MCF 10A (cell line): ENCODE data around the gene ST6GALNAC5. TPM values are rescaled to one million over a fixed set of nuclear protein-coding genes. Genes with fewer than 3 reads are reported as not detected.

Source experiments
- BruUV-seq: library from RNA; stranded (reverse); fragments of 400-500 nt; replicated peaks from 2 replicates; lab custom pipeline; 2021; lab: Mats Ljungman, UMichigan
- CTCF ChIA-PET: fragments of 300-600 bp; sonication (Branson Sonifier 250); formaldehyde crosslinking; extraction: SDS; loops from one replicate; lab custom pipeline; 2021; ENCODE audit warnings: antibody characterized with exemption, inconsistent platforms; lab: Yijun Ruan, JAX
- POLR2A ChIA-PET: fragments of 300-600, 350-650 bp; sonication (Branson Sonifier 250); formaldehyde crosslinking; extraction: SDS; loops from one replicate; lab custom pipeline; 2020; ENCODE audit warnings: antibody characterized with exemption, inconsistent platforms; lab: Yijun Ruan, JAX
- DNase-seq: peaks from one replicate; pipeline ENCODE4 v3.0.0-alpha.2; 2018; ENCODE audit not compliant: unreplicated experiment
- H3K27ac Mint-ChIP-seq: one replicate; pipeline ENCODE4 v1.8.0; 2022; ENCODE audit warnings: mild to moderate bottlenecking, low read depth, mixed read lengths; ENCODE audit not compliant: unreplicated experiment
- H3K27me3 Mint-ChIP-seq: one replicate; pipeline ENCODE4 v1.8.0; 2022; ENCODE audit warnings: mixed read lengths; ENCODE audit not compliant: insufficient read depth, unreplicated experiment
- H3K36me3 Mint-ChIP-seq: one replicate; pipeline ENCODE4 v1.8.0; 2022; ENCODE audit warnings: mild to moderate bottlenecking, moderate library complexity, mixed read lengths; ENCODE audit not compliant: insufficient read depth, unreplicated experiment
- H3K4me1 Mint-ChIP-seq: one replicate; pipeline ENCODE4 v1.8.0; 2022; ENCODE audit warnings: mixed read lengths; ENCODE audit not compliant: insufficient read depth, unreplicated experiment
- H3K4me3 Mint-ChIP-seq: one replicate; pipeline ENCODE4 v1.8.0; 2022; ENCODE audit warnings: mild to moderate bottlenecking, moderate library complexity, mixed read lengths; ENCODE audit not compliant: unreplicated experiment
- H3K9me3 Mint-ChIP-seq: one replicate; pipeline ENCODE4 v1.8.0; 2022; ENCODE audit warnings: mixed read lengths; ENCODE audit not compliant: unreplicated experiment
- intact Hi-C: fragments of 100-400 bp; cut with micrococcal nuclease; formaldehyde crosslinking; loops from 2 replicates; pipeline ENCODE4 v1.14.1; 2022
- total RNA-seq: library from RNA; stranded (reverse); gene quantifications from 2 replicates; pipeline ENCODE4 v1.2.3, GENCODE V29; 2022
- TF ChIP-seq, protein P1 (sequence below): fragments of 200-600 bp; IDR thresholded peaks from one replicate; pipeline ENCODE4 v1.8.0; 2022; ENCODE audit warnings: antibody characterized with exemption, mild to moderate bottlenecking; ENCODE audit not compliant: unreplicated experiment

ST6GALNAC5 gene
- total RNA-seq, 1 experiment from 2014 or later: 3.3 TPM

DNA sequence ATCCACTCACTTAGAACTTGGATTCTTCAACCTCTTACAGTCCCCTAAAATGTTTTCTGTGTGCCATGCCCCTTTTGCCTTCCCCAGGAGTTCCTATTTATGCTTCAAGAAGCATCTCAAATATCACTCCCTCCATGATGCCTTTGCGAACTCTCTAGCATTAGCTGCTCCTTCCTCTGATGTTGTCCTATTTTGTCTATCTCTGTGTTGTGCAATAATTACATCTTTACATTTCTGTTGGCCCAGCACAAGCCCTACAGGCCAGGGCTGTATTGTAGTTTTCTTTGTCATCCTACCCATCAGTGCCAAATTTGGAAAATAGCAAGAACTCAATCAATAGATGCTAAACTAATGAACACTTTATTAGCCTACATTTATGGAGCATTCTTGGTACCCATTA is 125.8 kb downstream of the ST6GALNAC5 start:
- Mint-ChIP-seq H3K36me3 (no peaks in the 10 kb centered on the region), H3K4me3 (no peak overlapping the region), H3K4me1 (peaks cover 15% of the 10 kb centered on the region), H3K27me3 (no peaks in the 10 kb centered on the region), H3K9me3 (no peaks in the 10 kb centered on the region), H3K27ac (no peak overlapping the region)
- ChIA-PET POLR2A (no interaction called here), CTCF (no interaction called here)
- BruUV-seq: no TSS peak
- intact Hi-C loops: no loop called here
- DNase-seq: no peak
- TF ChIP-seq, protein P1, sequence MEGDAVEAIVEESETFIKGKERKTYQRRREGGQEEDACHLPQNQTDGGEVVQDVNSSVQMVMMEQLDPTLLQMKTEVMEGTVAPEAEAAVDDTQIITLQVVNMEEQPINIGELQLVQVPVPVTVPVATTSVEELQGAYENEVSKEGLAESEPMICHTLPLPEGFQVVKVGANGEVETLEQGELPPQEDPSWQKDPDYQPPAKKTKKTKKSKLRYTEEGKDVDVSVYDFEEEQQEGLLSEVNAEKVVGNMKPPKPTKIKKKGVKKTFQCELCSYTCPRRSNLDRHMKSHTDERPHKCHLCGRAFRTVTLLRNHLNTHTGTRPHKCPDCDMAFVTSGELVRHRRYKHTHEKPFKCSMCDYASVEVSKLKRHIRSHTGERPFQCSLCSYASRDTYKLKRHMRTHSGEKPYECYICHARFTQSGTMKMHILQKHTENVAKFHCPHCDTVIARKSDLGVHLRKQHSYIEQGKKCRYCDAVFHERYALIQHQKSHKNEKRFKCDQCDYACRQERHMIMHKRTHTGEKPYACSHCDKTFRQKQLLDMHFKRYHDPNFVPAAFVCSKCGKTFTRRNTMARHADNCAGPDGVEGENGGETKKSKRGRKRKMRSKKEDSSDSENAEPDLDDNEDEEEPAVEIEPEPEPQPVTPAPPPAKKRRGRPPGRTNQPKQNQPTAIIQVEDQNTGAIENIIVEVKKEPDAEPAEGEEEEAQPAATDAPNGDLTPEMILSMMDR: no peak

DNA sequence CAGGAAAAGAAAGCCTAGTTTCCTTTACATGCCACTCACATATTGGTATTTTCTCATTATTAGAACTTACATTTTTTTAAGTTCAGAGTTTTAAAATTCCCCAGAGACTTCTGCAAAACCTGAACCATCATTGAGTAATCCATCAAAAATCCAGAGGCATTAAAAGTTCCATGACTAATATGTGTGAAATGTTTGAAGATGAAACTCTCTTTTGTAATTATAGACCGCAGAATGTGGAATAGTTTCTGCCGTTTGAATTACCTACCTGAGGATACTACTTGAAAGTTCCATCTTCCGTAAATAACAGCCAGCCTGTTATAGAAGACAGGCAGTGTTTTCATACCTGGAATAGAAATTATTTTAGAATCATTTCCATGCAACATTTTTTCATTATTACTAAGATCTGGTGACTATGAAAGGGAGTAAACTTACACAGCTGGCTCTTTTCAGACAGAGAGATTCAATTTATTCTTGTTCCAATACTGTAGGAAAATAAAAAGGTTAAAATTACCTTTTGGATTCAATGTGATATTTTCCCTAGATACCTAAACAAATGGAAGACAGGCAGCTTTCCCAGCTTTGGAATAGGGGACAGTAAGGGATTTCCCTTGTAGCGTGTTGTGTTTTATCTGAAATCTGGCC is 131.4 kb downstream of the ST6GALNAC5 start:
- ChIA-PET CTCF (no interaction called here), POLR2A (interaction anchor here (1.5 kb wide), 1 partner anchor 39 kb away, joined by 3 read pairs; no protein-coding TSS in a partner anchor)
- intact Hi-C loops: no loop called here
- Mint-ChIP-seq H3K27ac (peak overlapping the region; percentile 96), H3K4me1 (peaks cover 15% of the 10 kb centered on the region), H3K36me3 (no peaks in the 10 kb centered on the region), H3K27me3 (no peaks in the 10 kb centered on the region), H3K4me3 (peak overlapping the region; percentile 44), H3K9me3 (no peaks in the 10 kb centered on the region)
- TF ChIP-seq, protein P1: no peak
- no TSS peak for BruUV-seq
- DNase-seq: peak; percentile 83

DNA sequence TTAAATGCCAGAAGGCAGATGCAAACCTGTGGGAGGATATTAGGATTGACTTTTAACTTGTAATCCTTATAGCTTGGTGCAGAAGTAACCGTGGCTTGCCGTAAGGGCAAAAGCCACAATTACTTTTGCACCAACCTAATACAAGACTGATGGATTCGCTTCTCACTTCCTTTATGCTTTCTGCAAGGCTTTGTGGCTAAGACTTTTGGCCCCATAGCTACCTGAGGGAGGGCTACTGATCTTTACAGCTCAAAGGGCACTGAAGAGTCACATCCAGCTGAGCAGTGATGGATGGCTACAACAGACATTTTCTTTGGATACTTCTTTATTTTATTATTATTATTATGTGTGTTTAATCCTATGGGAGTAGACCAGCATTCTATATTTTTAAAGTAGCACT is 140.4 kb downstream of the ST6GALNAC5 start:
- TF ChIP-seq, protein P1: no peak
- BruUV-seq: no TSS peak
- CTCF ChIA-PET: interaction anchor here (0.5 to 0.9 kb wide), 2 partner anchors 22 to 973 kb away, joined by 4 read pairs; no protein-coding TSS in a partner anchor

DNA sequence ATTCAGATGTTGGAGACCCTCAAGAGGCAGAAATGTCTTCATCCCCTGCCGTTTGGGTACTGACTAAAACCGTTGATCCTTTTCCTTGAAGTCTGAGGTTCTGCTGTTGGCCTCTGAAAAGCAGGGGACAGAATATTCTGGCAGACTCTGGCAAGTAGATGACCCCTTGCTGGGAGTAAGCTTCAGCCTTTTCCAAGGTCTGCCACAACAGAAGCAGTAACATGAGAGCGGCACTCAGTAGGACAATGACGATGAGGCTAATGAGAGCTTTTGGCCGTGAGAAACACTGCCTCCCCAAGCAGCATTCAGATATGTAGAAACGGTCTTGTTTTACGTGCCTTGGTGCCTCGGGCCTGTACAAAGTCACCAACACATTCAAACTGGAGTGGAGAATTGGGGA is 143.7 kb downstream of the ST6GALNAC5 start:
- H3K36me3 Mint-ChIP-seq: no peaks in the 10 kb centered on the region
- no peaks in the 10 kb centered on the region for H3K9me3 Mint-ChIP-seq
- H3K4me1 Mint-ChIP-seq: no peaks in the 10 kb centered on the region
- no peaks in the 10 kb centered on the region for H3K27me3 Mint-ChIP-seq
- BruUV-seq: no TSS peak
- ChIA-PET CTCF (interaction anchor here (1.0 kb wide), 1 partner anchor 53 kb away, joined by 4 read pairs; no protein-coding TSS in a partner anchor), POLR2A (no interaction called here)
- TF ChIP-seq, protein P1: no peak
- intact Hi-C loops: no loop called here
- H3K4me3 Mint-ChIP-seq: no peak overlapping the region
- no peak for DNase-seq
- H3K27ac Mint-ChIP-seq: no peak overlapping the region

More for the DNA sequence above, 140.4 kb downstream of the ST6GALNAC5 start:
- Mint-ChIP-seq H3K27me3 (no peaks in the 10 kb centered on the region), H3K4me1 (no peaks in the 10 kb centered on the region), H3K36me3 (no peaks in the 10 kb centered on the region), H3K27ac (no peak overlapping the region), H3K9me3 (no peaks in the 10 kb centered on the region), H3K4me3 (no peak overlapping the region)
- POLR2A ChIA-PET: interaction anchor here (0.6 to 1.0 kb wide), 2 partner anchors 97 to 133 kb away, joined by 3 to 6 read pairs; no protein-coding TSS in a partner anchor
- no peak for DNase-seq
- intact Hi-C loops: no loop called here
